Heart right ventricle (tissue), 16 donors: Measurements from ENCODE around the gene PPM1A. TPM values are rescaled to one million over a fixed set of nuclear protein-coding genes. Genes with fewer than 3 reads are reported as not detected.

ENCODE experiments used
- ATAC-seq, 8 donors: fragments of 200-7000 bp; cut with Tn5 transposase; one replicate each; pipeline ENCODE4 v1.9.1; 2020; ENCODE audit warnings: mild to moderate bottlenecking in 8 of 8, moderate library complexity in 8 of 8, moderate number of reproducible peaks in 1 of 8
- DNase-seq, 2 donors: peaks; one replicate each; pipeline ENCODE4 v3.0.0-alpha.2; 2020
- H3K27ac ChIP-seq, 10 donors: fragments of 200-600 bp; sonication (generic) in 2 of 10; one replicate each; pipeline versions ENCODE4 v1.5.0 to v1.8.0; 2020 to 2022; ENCODE audit warnings: mild to moderate bottlenecking in 3 of 10
- H3K27me3 ChIP-seq, 7 donors: fragments of 200-600 bp; one replicate each; pipeline ENCODE4 v1.8.0; 2021 to 2022; ENCODE audit warnings: mild to moderate bottlenecking in 2 of 7
- H3K36me3 ChIP-seq, 9 donors: fragments of 200-600 bp; sonication (generic) in 1 of 9; one replicate each; pipeline versions ENCODE4 v1.5.0 to v1.8.0; 2020 to 2022; ENCODE audit warnings: mild to moderate bottlenecking in 2 of 9
- H3K4me1 ChIP-seq, 9 donors: fragments of 200-600 bp; sonication (generic) in 1 of 9; one replicate each; pipeline versions ENCODE4 v1.5.0 to v1.8.0; 2020 to 2022; ENCODE audit warnings: mild to moderate bottlenecking in 4 of 9
- H3K4me3 ChIP-seq, 10 donors: fragments of 200-600 bp; sonication (generic) in 2 of 10; one replicate each; pipeline versions ENCODE4 v1.5.0 to v1.8.0; 2020 to 2022; ENCODE audit warnings: mild to moderate bottlenecking in 7 of 10, moderate library complexity in 2 of 10
- H3K9me3 ChIP-seq, 11 donors: fragments of 200-600 bp in 10 of 11; sonication (generic) in 2 of 11; one replicate each; pipeline versions ENCODE4 v1.5.0 to v1.8.0; 2013 to 2022; ENCODE audit warnings: mild to moderate bottlenecking in 2 of 11, control low read depth in 1 of 11, moderate library complexity in 1 of 11
- CTCF ChIP-seq, 9 donors: fragments of 200-600 bp; sonication (generic) in 2 of 9; IDR thresholded peaks; one replicate each; pipeline versions ENCODE4 v1.5.0 to v1.8.0; 2021 to 2022; ENCODE audit warnings: antibody characterized with exemption in 9 of 9, mild to moderate bottlenecking in 5 of 9, moderate library complexity in 1 of 9
- WGBS, 2 donors: extraction: QIAGEN DNeasy Blood & Tissue Kit; methylation state at CpG; one replicate each; pipeline ENCODE4 v1.1.7; 2013; ENCODE audit warnings: inconsistent platforms in 1 of 2; 5-methylcytosine and 5-hydroxymethylcytosine counted together
- intact Hi-C, 10 donors: fragments of 100-400 bp; cut with DNase I; formaldehyde crosslinking; loops; one replicate each; pipeline versions ENCODE4 v1.11.1 to v1.14.2; 2022
- polyA plus RNA-seq, 2 donors: library from polyadenylated mRNA; stranded (reverse); fragments of 200-250 nt; gene quantifications; one replicate each; pipeline ENCODE4 v1.2.3, GENCODE V29; 2013
- total RNA-seq, 10 donors: library from RNA; stranded (reverse); fragmentation: NEBNext Ultra II Directional in 3 of 10; extraction: Animal tissue kit (Norgen Biotek cat#: 25700) in 3 of 10; gene quantifications; one replicate each; pipeline versions ENCODE4 v1.2.1 to v1.2.4, GENCODE V29; 2021 to 2023
- donor health status: Arrhythmogenic right ventricular cardiomyopathy.
- donor health status: ischemic (EF 13 %, LVEDD 7.1; RV severe dilation, severe dysfunction).
- donor health status: healthy with polysubstance abuse.
- donor health status: DM: no; HTN: yes; CAD: no.
- donor health status: DM: no; HTN: no; CAD: no.
- donor health status: ischemic (EF 25% LVEDD 6.9; RV normal size, moderate dysfunction).
- donor health status: ischemic (EF 25% LVEDD 5.7; RV mildly dilated, moderate dysfunction).
- donor health status: healthy.
- donor health status: DM: yes; HTN: yes; CAD: no.
- donor health status: Ischemic cardiomyopathy.
- donor health status: ischemic (EF 35%, LVEDD 5.7; RV mildly dilated, moderate dysfunction).
- donor health status: nonischemic (EF 11% LVEDD 7.7; RV severe dilation, severe dysfunction).
- donor health status: DM: yes; HTN: yes; CAD: no.
- donor health status: PGD.
- donor health status: ischemic (EF 29% LVEDD 5.4; RV normal size, mild dysfunction).
- donor health status: nonischemic (EF 23%, LVEDD 6.1; RV moderate dilation, normal function).

Gene PPM1A
- total and polyA plus RNA-seq, 12 donors: 27.0 to 122 (median 98.1) TPM

GRCh38 chr14:60226298-60226697 lies 22.7 kb upstream of the PPM1A start:
- no peak for ATAC-seq
- 45 to 63% methylated on average over 2 of the region's 2 CpGs for WGBS, 2 donors
- no peak for TF ChIP-seq CTCF (IDR thresholded peaks at IDR 0.05)

GRCh38 chr14:60227291-60227690 lies 21.7 kb upstream of the PPM1A start:
- DNase-seq: no peak
- intact Hi-C loops: no loop called here

More at GRCh38 chr14:60226298-60226697, 22.7 kb upstream of the PPM1A start:
- intact Hi-C loops: no loop called here
- no peak for DNase-seq
- Histone ChIP-seq H3K9me3 (peaks cover 0 to 3% (median 0%) of the 10 kb centered on the region in 11 donors), H3K4me1 (no peaks in the 10 kb centered on the region), H3K27ac (no peak overlapping the region), H3K4me3 (no peak overlapping the region), H3K36me3 (no peaks in the 10 kb centered on the region), H3K27me3 (no peaks in the 10 kb centered on the region)

GRCh38 chr14:60229614-60230013 lies 19.4 kb upstream of the PPM1A start:
- H3K4me1 ChIP-seq: peaks cover 0 to 5% (median 0%) of the 10 kb centered on the region in 9 donors
- peaks cover 0 to 23% (median 13%) of the 10 kb centered on the region in 11 donors for H3K9me3 ChIP-seq
- no peak for ATAC-seq
- no peaks in the 10 kb centered on the region for H3K36me3 ChIP-seq
- no peaks in the 10 kb centered on the region for H3K27me3 ChIP-seq
- H3K4me3 ChIP-seq: no peak overlapping the region
- intact Hi-C loops: no loop called here
- no peak for TF ChIP-seq CTCF (IDR thresholded peaks at IDR 0.05)
- no peak for DNase-seq
- no peak overlapping the region for H3K27ac ChIP-seq

More at GRCh38 chr14:60227291-60227690, 21.7 kb upstream of the PPM1A start:
- no peaks in the 10 kb centered on the region for H3K4me1 ChIP-seq
- TF ChIP-seq CTCF (IDR thresholded peaks at IDR 0.05): no peak
- WGBS, 2 donors: 94 to 98% methylated on average over 1 of the region's 1 CpG
- no peak for ATAC-seq
- no peaks in the 10 kb centered on the region for H3K36me3 ChIP-seq
- H3K27ac ChIP-seq: no peak overlapping the region
- no peak overlapping the region for H3K4me3 ChIP-seq
- H3K27me3 ChIP-seq: no peaks in the 10 kb centered on the region
- peaks cover 0 to 13% (median 7%) of the 10 kb centered on the region in 11 donors for H3K9me3 ChIP-seq

GRCh38 chr14:60232185-60232584 lies 16.8 kb upstream of the PPM1A start:
- no peak for DNase-seq
- Histone ChIP-seq H3K4me3 (no peak overlapping the region), H3K9me3 (peaks cover 0 to 23% (median 13%) of the 10 kb centered on the region in 11 donors), H3K4me1 (peaks cover 0 to 9% (median 4%) of the 10 kb centered on the region in 9 donors), H3K36me3 (no peaks in the 10 kb centered on the region), H3K27ac (no peak overlapping the region), H3K27me3 (no peaks in the 10 kb centered on the region)
- TF ChIP-seq CTCF (IDR thresholded peaks at IDR 0.05): no peak
- no peak for ATAC-seq
- intact Hi-C loops: no loop called here
- 90 to 97% methylated on average over 1 of the region's 1 CpG for WGBS, 2 donors
